K562 (cell line): ENCODE measurements around the gene CCR2. TPM values are rescaled to one million over a fixed set of nuclear protein-coding genes. Genes with fewer than 3 reads are reported as not detected.

ENCODE experiments used
- YY1 ChIP-seq, 3 experiments: IDR thresholded peaks; 2 replicates each; pipeline ENCODE4 v1.6.1; 2011; ENCODE audit warnings: low read length in 2 of 3, mild to moderate bottlenecking in 2 of 3, moderate library complexity in 2 of 3, borderline replicate concordance in 1 of 3, control low read depth in 1 of 3, low read depth in 1 of 3; ENCODE audit not compliant: insufficient read depth in 3 of 3, insufficient replicate concordance in 2 of 3, control insufficient read depth in 1 of 3, insufficient read length in 1 of 3; ENCODE audit errors: extremely low read depth in 1 of 3
- polyA plus RNA-seq, 8 experiments: library from polyadenylated mRNA; depleted of rRNA in 4 of 8; stranded (reverse) in 5 of 8; unstranded in 3 of 8; fragments of >200 nt; fragmentation: Nextera tagmentation in 2 of 8; fragmentation: Illumina TruSeq in 1 of 8; extraction: Ambion mirVana in 2 of 8; extraction: Trizol in 1 of 8; gene quantifications; 2 replicates each; pipeline versions ENCODE4 v1.2.1 to v1.2.3, GENCODE V29; 2011 to 2014; ENCODE audit warnings: inconsistent platforms in 1 of 8, missing spikeins in 1 of 8
- total RNA-seq, 7 experiments: library from RNA; depleted of rRNA in 6 of 7; stranded (reverse); fragments of >200 nt in 6 of 7; fragmentation: Illumina TruSeq in 2 of 7; extraction: Trizol in 2 of 7; gene quantifications; 2 replicates each; pipeline versions ENCODE4 v1.2.1 to v1.2.3, GENCODE V29; 2011 to 2021; ENCODE audit warnings: low replicate concordance in 1 of 7
- TF ChIP-seq, protein P1 (sequence below), 2 experiments: fragments of 450-650 bp; IDR thresholded peaks; 2 replicates each; pipeline ENCODE4 v1.6.1; 2016; ENCODE audit warnings: mild to moderate bottlenecking in 2 of 2, borderline replicate concordance in 1 of 2, low read depth in 1 of 2, moderate library complexity in 1 of 2

CCR2 gene
- total and polyA plus RNA-seq, 9 of the 15 experiments (the other 6 are each of a cell fraction or from before 2014, with no cell fraction given), result not detected

DNA sequence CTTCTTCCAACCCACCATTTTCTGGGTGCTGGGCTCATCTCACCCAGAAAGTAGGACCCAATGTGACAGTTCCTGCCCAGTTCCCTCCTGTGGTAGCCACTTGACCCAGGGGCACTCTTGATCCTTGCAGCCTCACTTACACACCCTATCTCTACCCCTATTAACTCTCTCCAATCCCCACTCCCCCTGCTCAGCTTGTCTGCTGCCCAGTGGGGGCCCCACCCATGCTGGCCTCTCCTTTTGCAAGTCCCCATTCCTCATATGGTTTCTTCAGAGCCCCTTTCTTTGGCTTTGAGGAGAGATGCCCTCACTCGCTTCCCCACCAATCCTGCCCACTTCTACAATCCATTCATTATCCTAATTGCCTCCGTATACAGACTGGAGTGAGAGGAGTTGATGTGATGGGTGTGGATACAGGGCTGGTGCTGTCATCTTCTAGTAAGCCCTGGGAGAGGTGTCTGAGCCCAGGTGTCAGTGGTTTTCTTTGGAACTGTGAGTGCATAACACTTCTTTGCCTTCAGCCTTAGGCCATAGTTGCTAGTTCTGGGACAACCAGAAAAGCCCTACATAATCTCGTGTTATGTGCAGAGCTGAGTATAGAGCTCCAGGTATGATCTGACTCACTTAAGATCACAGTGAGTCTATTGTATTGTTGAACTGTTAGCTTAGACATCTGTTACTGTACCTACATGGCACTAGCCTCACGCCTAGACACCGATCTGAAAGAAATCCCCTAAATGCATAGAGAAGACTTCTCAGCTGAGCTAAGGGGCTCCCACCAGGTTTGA is 12.0 kb downstream of the CCR2 start (continued):
- TF ChIP-seq, protein P1, sequence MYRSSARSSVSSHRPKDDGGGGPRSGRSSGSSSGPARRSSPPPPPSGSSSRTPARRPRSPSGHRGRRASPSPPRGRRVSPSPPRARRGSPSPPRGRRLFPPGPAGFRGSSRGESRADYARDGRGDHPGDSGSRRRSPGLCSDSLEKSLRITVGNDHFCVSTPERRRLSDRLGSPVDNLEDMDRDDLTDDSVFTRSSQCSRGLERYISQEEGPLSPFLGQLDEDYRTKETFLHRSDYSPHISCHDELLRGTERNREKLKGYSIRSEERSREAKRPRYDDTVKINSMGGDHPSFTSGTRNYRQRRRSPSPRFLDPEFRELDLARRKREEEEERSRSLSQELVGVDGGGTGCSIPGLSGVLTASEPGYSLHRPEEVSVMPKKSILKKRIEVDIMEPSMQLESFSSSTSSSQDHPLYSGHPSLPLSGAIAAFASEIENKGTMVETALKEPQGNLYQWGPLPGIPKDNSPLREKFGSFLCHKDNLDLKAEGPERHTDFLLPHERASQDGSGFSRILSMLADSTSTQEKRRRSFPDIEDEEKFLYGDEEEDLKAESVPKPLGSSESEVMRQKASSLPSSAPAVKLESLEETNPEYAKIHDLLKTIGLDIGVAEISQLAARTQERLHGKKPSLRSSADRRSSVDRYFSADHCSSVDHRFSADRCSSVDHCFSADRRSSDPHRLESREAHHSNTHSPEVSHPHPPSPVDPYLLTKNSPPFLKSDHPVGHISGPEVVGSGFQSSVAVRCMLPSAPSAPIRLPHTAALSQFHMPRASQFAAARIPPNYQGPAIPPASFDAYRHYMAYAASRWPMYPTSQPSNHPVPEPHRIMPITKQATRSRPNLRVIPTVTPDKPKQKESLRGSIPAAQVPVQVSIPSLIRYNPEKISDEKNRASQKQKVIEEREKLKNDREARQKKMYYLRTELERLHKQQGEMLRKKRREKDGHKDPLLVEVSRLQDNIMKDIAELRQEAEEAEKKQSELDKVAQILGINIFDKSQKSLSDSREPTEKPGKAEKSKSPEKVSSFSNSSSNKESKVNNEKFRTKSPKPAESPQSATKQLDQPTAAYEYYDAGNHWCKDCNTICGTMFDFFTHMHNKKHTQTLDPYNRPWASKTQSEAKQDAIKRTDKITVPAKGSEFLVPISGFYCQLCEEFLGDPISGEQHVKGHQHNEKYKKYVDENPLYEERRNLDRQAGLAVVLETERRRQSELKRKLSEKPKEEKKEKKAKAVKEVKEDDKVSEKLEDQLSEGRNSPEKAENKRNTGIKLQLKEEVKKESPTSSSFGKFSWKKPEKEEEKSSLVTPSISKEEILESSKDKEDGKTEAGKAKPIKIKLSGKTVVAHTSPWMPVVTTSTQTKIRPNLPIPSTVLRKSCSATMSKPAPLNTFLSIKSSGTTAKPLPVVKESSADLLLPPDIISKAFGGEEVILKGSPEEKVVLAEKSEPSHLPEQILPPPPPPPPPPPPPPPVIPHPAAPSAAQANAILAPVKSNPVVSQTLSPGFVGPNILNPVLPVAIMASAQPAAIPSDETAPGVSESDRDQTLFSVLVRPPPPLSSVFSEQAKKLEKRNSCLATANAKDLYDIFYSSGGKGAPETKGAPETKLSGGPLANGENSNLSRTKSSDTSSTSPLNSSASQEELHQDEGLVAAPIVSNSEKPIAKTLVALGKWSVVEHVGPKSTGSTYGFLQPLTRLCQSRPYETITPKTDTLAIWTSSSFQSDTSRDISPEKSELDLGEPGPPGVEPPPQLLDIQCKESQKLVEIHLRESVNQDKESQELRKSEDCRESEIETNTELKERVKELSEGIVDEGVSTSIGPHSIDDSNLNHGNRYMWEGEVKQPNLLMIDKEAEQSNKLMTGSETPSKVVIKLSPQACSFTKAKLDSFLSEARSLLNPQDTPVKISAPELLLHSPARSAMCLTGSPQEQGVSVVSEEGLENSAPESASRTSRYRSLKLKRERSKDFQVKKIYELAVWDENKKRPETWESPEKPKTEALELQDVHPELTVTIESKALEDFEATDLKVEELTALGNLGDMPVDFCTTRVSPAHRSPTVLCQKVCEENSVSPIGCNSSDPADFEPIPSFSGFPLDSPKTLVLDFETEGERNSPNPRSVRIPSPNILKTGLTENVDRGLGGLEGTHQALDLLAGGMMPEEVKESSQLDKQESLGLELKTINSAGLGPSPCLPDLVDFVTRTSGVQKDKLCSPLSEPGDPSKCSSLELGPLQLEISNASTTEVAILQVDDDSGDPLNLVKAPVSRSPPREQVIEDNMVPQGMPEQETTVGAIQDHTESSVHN (IDR thresholded peaks at IDR 0.05; ENCODE audit: borderline replicate concordance in 1 of 2, low read depth in 1 of 2), result no peak
- no peak for TF ChIP-seq YY1 (IDR thresholded peaks at IDR 0.05; ENCODE audit: borderline replicate concordance in 1 of 3, control insufficient read depth in 1 of 3, extremely low read depth in 1 of 3, insufficient read depth in 3 of 3, insufficient read length in 1 of 3, insufficient replicate concordance in 2 of 3, low read depth in 1 of 3, low read length in 2 of 3)
